ENCODE measurements around the gene CARS1.
A peak's percentile ranks its signal among the peaks of the same experiment; 100 is the strongest.
"Not testable (repeated sequence)": the region's sequence is repeated elsewhere in the genome, so short reads cannot be mapped to it uniquely, and the experiment has no call there.

Gene CARS1

DNA sequence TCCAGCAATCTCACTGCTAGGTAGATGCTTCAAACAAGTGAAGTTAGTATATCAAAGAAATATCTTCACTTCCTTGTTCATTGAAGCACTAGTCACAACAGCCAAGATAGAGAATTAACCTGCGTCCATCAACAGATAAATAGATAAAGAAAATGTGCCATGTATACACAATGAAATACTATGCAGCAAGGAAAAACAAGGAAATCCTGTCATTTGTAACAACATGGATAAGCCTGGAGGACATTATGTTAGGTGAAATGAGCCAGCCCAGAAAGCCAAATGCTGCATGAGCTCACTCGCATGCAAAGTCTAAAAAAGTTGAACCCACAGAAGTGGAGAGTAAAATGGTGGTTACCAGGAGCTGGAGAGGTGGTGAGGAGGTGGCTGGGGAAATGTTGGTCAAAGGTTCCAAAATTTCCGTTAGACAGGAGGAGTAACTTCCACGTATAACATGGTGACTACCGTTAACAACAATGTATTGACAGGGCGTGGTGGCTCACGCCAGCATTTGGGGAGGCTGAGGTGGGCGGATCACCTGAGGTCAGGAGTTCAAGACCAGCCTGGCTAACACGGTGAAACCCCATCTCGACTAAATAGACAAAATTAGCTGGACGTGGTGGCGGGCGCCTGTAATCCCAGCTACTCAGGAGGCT is 23.6 kb upstream of the CARS1 start:
- Mint-ChIP-seq H3K36me3 (no peaks in the 10 kb centered on the region), H3K27me3 (no peaks in the 10 kb centered on the region), H3K4me1 (no peaks in the 10 kb centered on the region), H3K27ac (no peak overlapping the region), H3K4me3 (no peak overlapping the region), H3K9me3 (no peaks in the 10 kb centered on the region)

DNA sequence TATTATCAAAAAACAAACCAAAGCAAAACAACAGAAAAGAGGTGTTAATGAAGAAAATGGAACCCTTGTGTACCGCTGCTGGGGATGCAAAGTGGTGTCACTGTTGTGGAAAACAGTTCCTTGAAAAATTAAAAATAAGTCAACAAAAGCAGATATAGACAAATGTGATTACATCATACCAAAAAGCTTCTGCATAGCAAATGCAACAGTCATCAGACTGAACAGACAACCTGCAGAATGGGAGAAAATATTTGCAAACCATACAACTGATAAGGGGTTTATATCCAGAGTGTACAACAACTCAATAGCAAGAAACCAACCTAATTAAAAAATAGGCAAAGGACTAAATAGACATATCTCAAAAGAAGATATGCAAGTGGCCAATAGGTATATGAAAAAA is 22.9 kb upstream of the CARS1 start:
- no peaks in the 10 kb centered on the region for H3K9me3 Mint-ChIP-seq
- H3K27me3 Mint-ChIP-seq: no peaks in the 10 kb centered on the region
- H3K4me3 Mint-ChIP-seq: no peak overlapping the region
- no peaks in the 10 kb centered on the region for H3K4me1 Mint-ChIP-seq
- H3K36me3 Mint-ChIP-seq: no peaks in the 10 kb centered on the region
- no peak overlapping the region for H3K27ac Mint-ChIP-seq

DNA sequence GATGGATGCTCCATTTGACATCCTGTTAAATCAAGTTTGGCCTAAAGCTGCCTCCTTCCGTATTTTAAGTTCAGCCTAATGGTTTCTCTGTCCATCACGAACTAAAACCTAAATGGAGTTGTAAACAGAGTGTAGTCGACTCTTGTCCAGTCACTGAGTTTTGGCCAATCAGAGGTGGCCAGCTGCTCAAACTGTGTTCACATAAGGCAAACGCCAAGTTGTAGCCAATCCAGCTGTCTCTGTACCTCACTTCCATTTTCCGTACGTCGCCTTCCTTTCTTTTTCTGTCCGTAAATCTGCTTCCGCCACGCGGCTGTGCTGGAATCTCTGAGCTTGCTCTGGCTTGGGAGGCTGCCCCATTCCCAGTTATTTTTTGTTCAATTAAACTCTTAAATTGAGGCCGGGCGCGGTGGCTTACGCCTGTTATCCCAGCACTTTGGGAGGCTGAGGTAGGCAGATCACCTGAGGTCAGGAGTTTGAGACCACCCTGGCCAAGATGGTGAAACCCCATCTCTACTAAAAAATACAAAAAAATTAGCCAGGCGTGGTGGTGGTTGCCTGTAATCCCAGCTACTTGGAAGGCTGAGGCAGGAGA is 20.7 kb upstream of the CARS1 start:
- Mint-ChIP-seq H3K9me3 (no peaks in the 10 kb centered on the region), H3K4me1 (no peaks in the 10 kb centered on the region), H3K4me3 (no peak overlapping the region), H3K27me3 (no peaks in the 10 kb centered on the region), H3K36me3 (no peaks in the 10 kb centered on the region), H3K27ac (no peak overlapping the region)

DNA sequence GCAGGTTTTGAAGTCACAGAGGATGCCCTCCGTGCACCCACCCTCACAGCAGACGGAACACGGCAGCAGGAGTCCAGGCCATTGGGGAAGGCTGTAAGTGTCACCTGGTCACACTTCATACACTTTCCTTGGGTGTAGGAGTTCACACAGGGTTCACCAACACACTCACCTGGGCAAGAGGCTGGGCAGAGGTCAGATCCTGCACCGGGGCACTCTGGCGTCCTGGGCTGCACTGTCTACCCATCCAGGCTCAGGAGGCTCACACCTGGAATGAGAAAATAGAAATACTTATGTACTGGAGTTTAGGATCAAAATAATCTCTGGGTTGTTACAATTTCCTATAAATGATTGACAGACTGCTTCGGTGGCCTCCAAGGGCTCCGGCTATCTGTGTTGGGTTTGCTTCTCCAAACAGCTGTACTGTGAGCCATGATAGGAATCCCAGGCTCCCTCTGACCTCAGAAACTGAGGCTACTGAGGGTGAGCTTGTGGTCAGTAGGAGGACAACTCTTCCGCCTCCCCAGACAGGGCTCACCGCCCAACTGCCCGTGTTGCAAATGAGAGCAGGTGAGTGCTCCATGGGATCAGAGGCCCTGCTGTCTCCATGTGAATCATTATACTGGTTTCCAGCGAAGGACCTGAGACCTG is 20.1 kb upstream of the CARS1 start:
- Mint-ChIP-seq H3K27me3 (no peaks in the 10 kb centered on the region), H3K9me3 (no peaks in the 10 kb centered on the region), H3K27ac (no peak overlapping the region), H3K36me3 (no peaks in the 10 kb centered on the region), H3K4me1 (no peaks in the 10 kb centered on the region), H3K4me3 (no peak overlapping the region)

DNA sequence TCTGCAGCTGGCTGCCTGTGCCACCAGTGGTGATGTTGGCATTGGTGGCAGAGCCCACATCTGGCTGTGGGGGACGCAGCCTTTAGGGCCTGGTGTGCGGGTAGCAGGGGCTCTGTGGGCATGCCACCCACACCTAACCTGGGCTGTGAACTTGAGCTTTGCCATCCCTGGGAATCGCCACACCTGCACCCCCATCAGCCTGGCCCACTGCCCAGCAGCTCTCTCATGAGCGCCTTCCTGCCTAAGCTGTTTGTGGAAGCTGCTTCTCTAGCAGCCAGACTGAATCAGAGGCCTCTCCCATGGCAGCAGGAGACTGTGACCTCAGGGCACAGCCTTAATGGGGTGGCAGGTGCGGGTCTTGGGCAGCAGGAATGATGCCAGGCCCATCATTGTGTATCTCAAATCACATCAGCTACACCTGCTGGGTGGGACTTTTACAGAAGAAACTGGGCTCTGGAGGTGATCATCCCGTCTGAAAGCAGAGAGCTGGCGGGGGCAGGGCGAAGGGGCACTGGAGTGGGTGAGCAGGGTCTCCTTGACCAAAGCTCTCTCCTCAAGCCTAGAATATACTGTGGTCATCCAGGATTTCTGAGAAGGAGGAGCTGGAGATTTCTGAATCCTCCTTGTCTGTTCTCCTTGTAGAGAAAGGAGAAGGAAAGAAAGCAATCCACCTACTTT is 17.8 kb upstream of the CARS1 start:
- Mint-ChIP-seq H3K4me3 (no peak overlapping the region), H3K27ac (no peak overlapping the region), H3K27me3 (no peaks in the 10 kb centered on the region), H3K4me1 (no peaks in the 10 kb centered on the region), H3K9me3 (no peaks in the 10 kb centered on the region), H3K36me3 (no peaks in the 10 kb centered on the region)

DNA sequence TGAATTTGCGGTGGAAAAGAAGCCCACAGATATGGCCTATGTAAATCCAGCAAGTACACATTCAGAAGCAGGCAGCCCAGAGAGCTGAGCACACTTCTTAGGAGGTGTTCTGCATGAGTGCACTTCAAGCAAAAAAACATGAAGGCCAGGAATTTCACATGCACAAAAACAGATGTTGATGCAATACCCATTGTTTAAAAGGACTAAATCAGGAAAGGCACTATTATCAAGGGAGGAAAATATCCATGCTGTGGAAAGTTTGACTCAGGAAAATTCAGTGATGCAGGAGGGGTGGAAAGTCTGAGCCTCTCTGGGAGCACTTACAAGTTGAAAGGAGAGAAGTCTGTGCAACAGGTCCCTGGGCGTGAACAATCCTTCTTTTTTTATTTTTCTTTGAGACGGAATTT is 15.8 kb upstream of the CARS1 start:
- Mint-ChIP-seq H3K27me3 (no peaks in the 10 kb centered on the region), H3K9me3 (no peaks in the 10 kb centered on the region), H3K4me3 (no peak overlapping the region), H3K4me1 (no peaks in the 10 kb centered on the region), H3K36me3 (no peaks in the 10 kb centered on the region), H3K27ac (no peak overlapping the region)

DNA sequence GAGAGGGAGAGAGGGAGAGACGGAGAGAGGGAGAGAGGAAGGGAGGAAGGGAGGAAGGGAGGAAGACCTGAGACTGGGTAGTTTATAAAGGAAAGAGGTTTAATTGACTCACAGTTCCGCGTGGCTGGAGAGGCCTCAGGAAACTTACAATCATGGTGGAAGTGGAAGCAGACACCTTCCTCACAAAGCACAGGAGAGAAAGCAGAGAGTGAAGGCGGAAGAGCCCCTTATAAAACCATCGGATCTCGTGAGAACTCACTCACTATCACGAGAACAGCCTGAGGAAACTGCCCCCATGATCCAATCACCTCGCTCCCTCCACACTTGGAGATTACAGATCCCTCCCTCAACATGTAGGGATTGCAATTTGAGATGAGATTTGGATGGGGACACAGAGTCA is 12.2 kb upstream of the CARS1 start:
- Mint-ChIP-seq H3K4me3 (no peak overlapping the region), H3K9me3 (no peaks in the 10 kb centered on the region), H3K27ac (no peak overlapping the region), H3K27me3 (no peaks in the 10 kb centered on the region), H3K36me3 (no peaks in the 10 kb centered on the region), H3K4me1 (no peaks in the 10 kb centered on the region)

DNA sequence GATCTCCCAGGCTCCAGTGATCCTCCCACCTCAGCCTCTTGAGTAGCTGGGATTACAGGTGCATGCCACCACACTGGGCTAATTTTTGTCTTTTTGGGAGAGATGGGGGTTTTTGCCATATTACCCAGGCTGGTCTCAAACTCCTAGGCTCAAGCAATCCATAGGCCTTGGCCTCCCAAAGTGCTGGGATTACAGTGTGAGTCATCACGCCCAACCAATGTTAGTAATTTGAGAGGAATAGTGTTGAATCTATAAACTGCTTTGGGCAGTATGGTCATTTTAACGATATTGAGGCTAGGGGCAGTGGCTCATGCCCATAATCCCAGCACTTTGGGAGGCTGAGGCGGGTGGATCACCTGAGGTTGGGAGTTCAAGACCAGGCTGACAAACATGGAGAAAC is 9.1 kb upstream of the CARS1 start:
- H3K4me3 Mint-ChIP-seq, H3K9me3 Mint-ChIP-seq, H3K36me3 Mint-ChIP-seq, H3K27ac Mint-ChIP-seq, H3K27me3 Mint-ChIP-seq, H3K4me1 Mint-ChIP-seq: not testable (repeated sequence)

DNA sequence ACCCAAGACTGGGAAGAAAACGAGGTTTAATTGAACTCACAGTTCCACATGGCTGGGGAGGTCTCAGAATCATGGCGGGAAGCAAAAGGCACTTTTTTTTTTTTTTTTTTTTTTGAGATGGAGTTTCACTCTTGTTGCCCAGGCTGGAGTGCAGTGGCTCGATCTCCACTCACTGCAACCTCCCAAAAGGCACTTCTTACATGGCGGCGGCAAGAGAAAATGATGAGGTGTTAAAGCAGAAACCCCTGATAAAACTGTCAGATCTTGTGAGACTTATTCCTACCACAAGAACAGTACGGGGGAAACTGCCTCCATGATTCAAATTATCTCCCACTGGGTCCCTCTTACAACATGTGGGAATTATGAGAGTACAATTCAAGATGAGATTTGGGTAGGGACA is 7.5 kb upstream of the CARS1 start:
- not testable (repeated sequence) for H3K27ac Mint-ChIP-seq, H3K36me3 Mint-ChIP-seq, H3K4me1 Mint-ChIP-seq, H3K27me3 Mint-ChIP-seq, H3K9me3 Mint-ChIP-seq, H3K4me3 Mint-ChIP-seq

DNA sequence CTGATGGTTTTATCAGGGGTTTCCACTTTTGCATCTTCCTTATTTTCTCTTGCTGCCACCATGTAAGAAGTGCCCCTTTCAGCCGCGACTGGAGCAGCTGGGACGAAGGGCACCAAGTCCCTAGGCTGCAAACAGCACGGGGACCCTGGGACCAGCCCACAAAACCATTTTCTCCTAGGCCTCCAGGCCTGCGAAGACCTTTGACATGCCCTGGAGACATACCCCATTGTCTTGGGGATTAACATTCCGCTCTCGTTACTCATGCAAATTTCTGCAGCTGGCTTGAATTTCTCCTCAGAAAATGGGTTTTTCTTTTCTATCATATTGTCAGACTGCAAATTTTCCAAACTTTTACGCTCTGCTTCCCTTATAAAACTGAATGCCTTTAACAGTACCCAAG is 6.7 kb upstream of the CARS1 start:
- not testable (repeated sequence) for H3K27me3 Mint-ChIP-seq, H3K9me3 Mint-ChIP-seq, H3K4me1 Mint-ChIP-seq, H3K27ac Mint-ChIP-seq, H3K36me3 Mint-ChIP-seq, H3K4me3 Mint-ChIP-seq

DNA sequence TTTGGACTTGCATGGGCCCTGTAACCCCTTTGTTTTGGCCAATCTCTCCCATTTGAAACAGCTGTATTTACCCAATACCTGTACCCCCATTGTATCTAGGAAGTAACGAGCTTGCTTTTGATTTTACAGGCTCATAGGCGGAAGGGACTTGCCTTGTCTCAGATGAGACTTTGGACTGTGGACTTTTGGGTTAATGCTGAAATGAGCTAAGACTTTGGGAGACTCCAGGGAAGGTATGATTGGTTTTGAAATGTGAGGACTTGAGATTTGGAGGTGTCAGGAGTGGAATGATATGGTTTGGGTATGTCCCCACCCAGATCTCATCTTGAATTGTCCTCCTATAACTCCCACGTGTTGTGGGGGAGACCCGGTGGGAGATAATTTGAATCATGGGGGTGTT is 6.2 kb upstream of the CARS1 start:
- not testable (repeated sequence) for H3K9me3 Mint-ChIP-seq, H3K36me3 Mint-ChIP-seq, H3K4me3 Mint-ChIP-seq

DNA sequence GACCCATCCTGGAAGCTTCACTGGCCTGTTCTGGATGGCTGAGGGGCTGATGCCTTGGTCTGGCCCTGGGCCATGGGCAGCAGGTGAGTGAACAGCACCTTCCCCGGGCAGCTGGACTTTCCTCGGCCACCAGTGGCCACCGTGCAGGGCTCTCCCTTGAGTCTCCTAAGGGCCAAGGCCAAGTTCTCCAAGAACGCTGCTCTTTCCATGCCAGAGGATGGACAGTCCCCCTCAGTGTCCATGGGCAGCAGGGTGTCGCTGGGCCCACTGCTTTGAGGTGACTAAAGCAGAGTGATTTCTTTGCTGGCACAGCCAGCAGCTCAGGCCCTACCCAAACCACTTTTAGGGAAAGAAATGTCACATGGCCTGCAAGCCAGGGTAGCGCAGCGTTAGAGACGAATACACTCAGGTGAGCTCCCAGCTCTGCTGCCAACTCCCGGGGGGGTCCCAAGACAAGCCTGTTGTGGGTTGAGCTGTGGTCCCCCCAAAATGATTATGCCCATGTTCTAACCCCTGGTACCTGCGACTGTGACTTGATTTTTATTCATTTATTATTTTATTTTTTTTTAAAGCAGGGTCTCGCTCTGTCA is 3.3 kb upstream of the CARS1 start:
- H3K27ac Mint-ChIP-seq: no peak overlapping the region
- no peaks in the 10 kb centered on the region for H3K36me3 Mint-ChIP-seq
- no peaks in the 10 kb centered on the region for H3K9me3 Mint-ChIP-seq
- no peak overlapping the region for H3K4me3 Mint-ChIP-seq
- peaks cover 15% of the 10 kb centered on the region for H3K4me1 Mint-ChIP-seq
- H3K27me3 Mint-ChIP-seq: no peaks in the 10 kb centered on the region

More for the DNA sequence above, 6.2 kb upstream of the CARS1 start:
- not testable (repeated sequence) for H3K27ac Mint-ChIP-seq, H3K4me1 Mint-ChIP-seq, H3K27me3 Mint-ChIP-seq

DNA sequence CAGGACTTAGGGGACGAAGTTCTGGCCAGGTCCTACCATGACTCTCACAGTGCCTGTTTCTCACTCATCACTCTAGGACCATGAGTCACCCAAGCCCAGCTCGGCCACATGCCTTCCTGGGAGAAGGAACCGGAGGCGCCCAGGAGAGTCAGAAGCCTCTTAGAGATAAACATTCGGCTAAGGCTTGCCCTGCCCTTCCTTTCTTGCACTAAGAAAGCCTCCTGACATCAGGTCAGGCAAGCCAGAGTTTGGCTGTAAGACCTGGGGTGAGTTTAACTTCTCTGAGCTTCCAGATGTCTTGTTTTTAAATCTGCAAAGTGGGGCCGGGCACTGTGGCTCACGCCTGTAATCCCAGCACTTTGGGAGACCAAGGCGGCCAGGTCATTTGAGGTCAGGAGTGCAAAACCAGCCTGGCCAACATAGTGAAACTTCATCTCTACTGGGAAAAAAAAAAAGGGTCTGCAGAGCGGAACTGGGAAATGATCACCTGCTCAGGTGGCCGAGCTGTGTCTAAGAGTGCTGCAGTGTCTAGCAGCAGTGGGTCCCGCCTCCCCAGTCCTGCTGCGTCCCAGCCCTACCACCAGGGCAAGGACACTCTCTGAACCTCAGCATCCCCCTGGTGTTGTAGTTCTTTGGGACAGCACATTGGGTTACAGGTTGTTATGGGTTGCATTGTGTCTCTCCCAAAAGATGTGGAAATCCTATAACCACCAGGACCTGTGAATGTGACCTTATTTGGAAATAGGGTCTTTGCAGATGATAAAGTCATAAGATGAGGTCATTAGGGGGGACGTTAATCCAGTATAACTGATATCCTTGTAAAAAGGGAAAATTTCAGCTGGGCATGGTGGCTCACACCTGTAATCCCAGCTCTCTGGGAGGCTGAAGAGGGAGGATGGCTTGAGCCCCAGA is 1.8 kb upstream of the CARS1 start:
- Mint-ChIP-seq H3K36me3 (no peaks in the 10 kb centered on the region), H3K9me3 (no peaks in the 10 kb centered on the region), H3K4me1 (peaks cover 28% of the 10 kb centered on the region), H3K27me3 (no peaks in the 10 kb centered on the region), H3K27ac (peak overlapping the region; percentile 30), H3K4me3 (peak overlapping the region; percentile 39)

DNA sequence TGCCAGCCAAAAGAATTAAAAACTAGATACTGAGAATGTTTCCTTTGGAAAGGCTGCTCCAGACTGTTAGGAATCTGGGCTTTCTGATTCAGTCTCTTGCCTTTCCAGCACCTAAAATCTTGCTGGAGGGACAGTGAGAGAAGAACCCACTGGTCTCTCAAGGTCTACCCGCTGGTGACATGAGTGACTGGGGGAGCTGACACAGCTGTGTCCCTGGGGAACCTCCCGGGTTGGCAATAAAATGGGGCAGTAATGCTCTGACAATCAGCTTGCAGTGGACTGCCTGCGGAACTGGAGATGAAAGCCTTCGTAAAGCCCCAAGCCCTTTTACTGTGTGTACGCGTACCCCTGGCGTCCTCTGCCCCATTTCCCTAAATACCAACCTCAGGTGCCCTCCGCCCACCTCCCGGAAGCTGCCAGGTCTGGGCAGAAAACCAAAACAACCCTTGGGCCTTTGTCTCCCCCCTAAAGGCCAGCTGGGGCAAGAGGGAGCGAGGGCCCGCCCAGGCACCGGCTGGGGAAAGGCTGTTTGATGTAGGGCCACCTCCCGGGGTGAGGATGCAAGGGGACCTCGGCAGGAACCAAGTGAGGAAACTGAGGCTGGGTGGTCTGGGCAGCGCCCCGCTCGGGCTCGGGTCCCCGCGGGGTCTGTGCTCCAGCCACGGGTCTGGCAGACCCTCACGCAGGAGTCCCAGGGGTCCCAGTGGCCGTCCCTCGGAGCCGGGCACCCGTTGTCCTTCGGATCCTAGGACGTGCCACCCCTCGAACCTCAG is 741 bp downstream of the CARS1 start:
- Mint-ChIP-seq H3K9me3 (no peaks in the 10 kb centered on the region), H3K36me3 (peaks cover 2% of the 10 kb centered on the region), H3K4me1 (peaks cover 37% of the 10 kb centered on the region), H3K27ac (peak overlapping the region; percentile 89), H3K27me3 (no peaks in the 10 kb centered on the region), H3K4me3 (peak overlapping the region; percentile 90)

DNA sequence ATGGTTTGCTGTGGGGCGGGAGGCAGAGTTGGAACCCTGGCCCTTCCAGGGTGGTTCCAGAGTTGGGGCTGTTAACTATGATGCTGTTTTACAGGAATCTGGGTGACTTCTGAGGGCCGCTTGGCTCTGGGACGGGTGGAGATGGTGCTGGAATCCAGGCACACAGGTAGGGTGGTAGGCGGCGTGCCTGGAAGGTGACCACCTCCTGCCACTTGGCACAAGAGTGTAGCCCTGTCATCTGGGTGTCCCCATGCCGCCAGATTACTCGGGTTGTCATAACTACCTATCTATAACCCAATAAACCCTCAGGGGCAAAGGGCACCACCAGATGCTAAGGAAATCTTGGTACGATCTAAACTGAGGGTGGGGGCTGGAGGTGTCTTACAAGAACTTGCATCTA is 1.3 kb downstream of the CARS1 start:
- peaks cover 41% of the 10 kb centered on the region for H3K4me1 Mint-ChIP-seq

More for the DNA sequence above, 1.3 kb downstream of the CARS1 start:
- peaks cover 2% of the 10 kb centered on the region for H3K36me3 Mint-ChIP-seq
- no peaks in the 10 kb centered on the region for H3K27me3 Mint-ChIP-seq
- H3K4me3 Mint-ChIP-seq: peak overlapping the region; percentile 90
- peak overlapping the region; percentile 83 for H3K27ac Mint-ChIP-seq
- H3K9me3 Mint-ChIP-seq: no peaks in the 10 kb centered on the region
